B cell (primary cell): Measurements from ENCODE around the gene TMEM176A. TPM values are rescaled to one million over a fixed set of nuclear protein-coding genes. Genes with fewer than 3 reads are reported as not detected.

Experiments
- ATAC-seq: fragments of 200-7000 bp; cut with Tn5 transposase; one replicate; pipeline ENCODE4 v1.10.0; 2021; ENCODE audit warnings: low read depth, mild to moderate bottlenecking, moderate number of reproducible peaks, moderate library complexity
- CTCF ChIA-PET: fragments of 350-600 bp; sonication (Branson Sonifier 250); formaldehyde crosslinking; loops from one replicate; lab custom pipeline; 2021; ENCODE audit warnings: antibody characterized with exemption, inconsistent platforms; lab: Charles Lee
- POLR2A ChIA-PET: fragments of 350-600 bp; sonication (Branson Sonifier 250); formaldehyde crosslinking; loops from one replicate; lab custom pipeline; 2021; ENCODE audit warnings: antibody characterized with exemption; lab: Charles Lee
- DNase-seq: peaks from one replicate; pipeline ENCODE4 v3.0.0; 2013
- H2AFZ ChIP-seq: 2 replicates; pipeline ENCODE4 v1.6.1; 2012; ENCODE audit warnings: mild to moderate bottlenecking, low read depth, low read length; ENCODE audit not compliant: insufficient read depth, poor library complexity, severe bottlenecking
- H3K27ac ChIP-seq, 2 donors: 1 replicate in 1 of 2; 2 replicates in 1 of 2; pipeline ENCODE4 v1.5.1; 2012 to 2013; ENCODE audit warnings: low read length in 2 of 2, mild to moderate bottlenecking in 2 of 2, moderate library complexity in 1 of 2
- H3K27me3 ChIP-seq, 4 experiments: fragments of 200-600 bp in 1 of 4; sonication (generic) in 1 of 4; replicated peaks in 1 of 4; 1 replicate in 2 of 4; 2 replicates in 2 of 4; pipeline versions ENCODE4 v1.6.1 to v1.7.0; 2013 to 2016; ENCODE audit warnings: low read length in 3 of 4, mild to moderate bottlenecking in 2 of 4, mixed read lengths in 1 of 4, moderate library complexity in 1 of 4; ENCODE audit not compliant: insufficient read depth in 4 of 4, control insufficient read depth in 3 of 4; ENCODE audit errors: control extremely low read depth in 1 of 4
- H3K36me3 ChIP-seq, 2 experiments: replicated peaks in 1 of 2; 1 replicate in 1 of 2; 2 replicates in 1 of 2; pipeline versions ENCODE4 v1.6.1 to v1.7.1; 2013; ENCODE audit warnings: low read length in 1 of 2; ENCODE audit not compliant: insufficient read depth in 2 of 2, control insufficient read depth in 1 of 2; ENCODE audit errors: control extremely low read depth in 1 of 2, extremely low read depth in 1 of 2
- H3K4me1 ChIP-seq, 2 donors: fragments of 200-600 bp in 1 of 2; sonication (generic) in 1 of 2; 1 replicate in 1 of 2; 2 replicates in 1 of 2; pipeline versions ENCODE4 v1.5.1 to v1.6.1; 2013 to 2017; ENCODE audit warnings: low read length in 2 of 2; ENCODE audit not compliant: control insufficient read depth in 2 of 2, insufficient read depth in 2 of 2
- H3K4me2 ChIP-seq: replicated peaks from 2 replicates; pipeline ENCODE3; 2012; ENCODE audit warnings: mild to moderate bottlenecking, low read depth, low read length; ENCODE audit not compliant: poor library complexity, severe bottlenecking
- H3K4me3 ChIP-seq, 5 experiments: fragments of 200-600 bp in 1 of 5; sonication (generic) in 1 of 5; 1 replicate in 3 of 5; 2 replicates in 2 of 5; pipeline versions ENCODE4 v1.5.1 to v1.7.0; 2011 to 2016; ENCODE audit warnings: low read length in 4 of 5, mild to moderate bottlenecking in 4 of 5, low read depth in 2 of 5, control low read depth in 1 of 5, moderate library complexity in 1 of 5; ENCODE audit not compliant: insufficient read depth in 1 of 5; ENCODE audit errors: control extremely low read depth in 1 of 5, extremely low read depth in 1 of 5
- H3K79me2 ChIP-seq: fragments of 200-600 bp; sonication (generic); one replicate; pipeline ENCODE4 v1.6.0; 2016; ENCODE audit warnings: low read length; ENCODE audit not compliant: control insufficient read depth, insufficient read depth
- H3K9ac ChIP-seq: fragments of 200-600 bp; sonication (generic); 2 replicates; pipeline ENCODE4 v1.6.1; 2017; ENCODE audit warnings: mild to moderate bottlenecking, low read length, moderate library complexity
- H3K9me3 ChIP-seq, 3 donors: one replicate each; pipeline versions ENCODE4 v1.6.1 to v1.7.1; 2013; ENCODE audit warnings: low read length in 2 of 3; ENCODE audit not compliant: control insufficient read depth in 2 of 3, insufficient read depth in 1 of 3; ENCODE audit errors: control extremely low read depth in 1 of 3
- H4K20me1 ChIP-seq: 2 replicates; pipeline ENCODE4 v1.6.0; 2012; ENCODE audit warnings: mild to moderate bottlenecking, low read length; ENCODE audit not compliant: insufficient read depth, control insufficient read depth, poor library complexity, severe bottlenecking
- H3K27ac Mint-ChIP-seq: one replicate; pipeline ENCODE4 v1.8.0; 2021; ENCODE audit warnings: mixed read lengths
- H3K27me3 Mint-ChIP-seq: one replicate; pipeline ENCODE4 v1.8.0; 2021; ENCODE audit warnings: mixed read lengths
- H3K4me1 Mint-ChIP-seq: one replicate; pipeline ENCODE4 v1.8.0; 2021; ENCODE audit warnings: mixed read lengths
- H3K4me3 Mint-ChIP-seq: one replicate; pipeline ENCODE4 v1.8.0; 2021; ENCODE audit warnings: mixed read lengths
- H3K9me3 Mint-ChIP-seq: one replicate; pipeline ENCODE4 v1.8.0; 2022; ENCODE audit warnings: mixed read lengths; ENCODE audit not compliant: insufficient read depth
- CTCF ChIP-seq: fragments of 200-600 bp; IDR thresholded peaks from one replicate; pipeline ENCODE4 v1.8.0; 2022; ENCODE audit warnings: antibody characterized with exemption, mild to moderate bottlenecking
- EZH2 ChIP-seq: IDR thresholded peaks from 2 replicates; pipeline ENCODE4 v1.6.1; 2012; ENCODE audit warnings: borderline replicate concordance, low read depth, mild to moderate bottlenecking, moderate library complexity, low read length; ENCODE audit not compliant: insufficient read depth, poor library complexity, severe bottlenecking
- WGBS: methylation state at CpG from one replicate; pipeline ENCODE4 v1.1.5; 2013; ENCODE audit warnings: missing lambda C conversion rate; ENCODE audit not compliant: insufficient coverage; 5-methylcytosine and 5-hydroxymethylcytosine counted together
- intact Hi-C: fragments of 100-400 bp; cut with micrococcal nuclease; formaldehyde crosslinking; loops from one replicate; pipeline ENCODE4 v1.10.0; 2022
- polyA plus RNA-seq: library from polyadenylated mRNA; depleted of rRNA; stranded (reverse); fragments of >200 nt; gene quantifications from 2 replicates; pipeline ENCODE4 v1.2.3, GENCODE V29; 2012
- total RNA-seq, 2 donors: library from RNA; stranded (reverse); fragments of 120-200 nt in 1 of 2; gene quantifications; 1 replicate in 1 of 2; 2 replicates in 1 of 2; pipeline versions ENCODE4 v1.2.3 to v1.2.4, GENCODE V29; 2013 to 2022

TMEM176A gene
- total and polyA plus RNA-seq, 2 donors (not counting 1 experiment from before 2014, with no cell fraction given), result 1.1 TPM; not detected in 1

GRCh38 chr7:150799156-150799555 lies 1.4 kb upstream of the TMEM176A start:
- Histone ChIP-seq H3K4me1 (peaks cover 4 to 18% of the 10 kb centered on the region in 2 donors), H3K36me3 (no peaks in the 10 kb centered on the region), H4K20me1 (no peaks in the 10 kb centered on the region), H3K9ac (no peak overlapping the region), H3K9me3 (peaks cover 0 to 14% (median 0%) of the 10 kb centered on the region in 3 donors), H2AFZ (no peak overlapping the region), H3K79me2 (no peaks in the 10 kb centered on the region), H3K4me3 (no peak overlapping the region), H3K27me3 (peaks cover 0 to 48% (median 16%) of the 10 kb centered on the region in 4 experiments), H3K4me2 (no peak overlapping the region), H3K27ac (no peak overlapping the region)
- ATAC-seq (no peak), DNase-seq (no peak)
- POLR2A ChIA-PET, result no interaction called here
- Mint-ChIP-seq H3K4me1 (peaks cover 10% of the 10 kb centered on the region), H3K4me3 (no peak overlapping the region), H3K9me3 (no peaks in the 10 kb centered on the region), H3K27ac (no peak overlapping the region), H3K27me3 (peaks cover 47% of the 10 kb centered on the region)
- 59% methylated on average over 3 of the region's 3 CpGs for WGBS
- intact Hi-C loops, result no loop called here
- CTCF ChIA-PET, result interaction anchor here (1.2 to 1.3 kb wide), 2 partner anchors 10 to 20 kb away, joined by 3 to 4 read pairs; no protein-coding TSS in a partner anchor
- no peak for TF ChIP-seq EZH2

DNA sequence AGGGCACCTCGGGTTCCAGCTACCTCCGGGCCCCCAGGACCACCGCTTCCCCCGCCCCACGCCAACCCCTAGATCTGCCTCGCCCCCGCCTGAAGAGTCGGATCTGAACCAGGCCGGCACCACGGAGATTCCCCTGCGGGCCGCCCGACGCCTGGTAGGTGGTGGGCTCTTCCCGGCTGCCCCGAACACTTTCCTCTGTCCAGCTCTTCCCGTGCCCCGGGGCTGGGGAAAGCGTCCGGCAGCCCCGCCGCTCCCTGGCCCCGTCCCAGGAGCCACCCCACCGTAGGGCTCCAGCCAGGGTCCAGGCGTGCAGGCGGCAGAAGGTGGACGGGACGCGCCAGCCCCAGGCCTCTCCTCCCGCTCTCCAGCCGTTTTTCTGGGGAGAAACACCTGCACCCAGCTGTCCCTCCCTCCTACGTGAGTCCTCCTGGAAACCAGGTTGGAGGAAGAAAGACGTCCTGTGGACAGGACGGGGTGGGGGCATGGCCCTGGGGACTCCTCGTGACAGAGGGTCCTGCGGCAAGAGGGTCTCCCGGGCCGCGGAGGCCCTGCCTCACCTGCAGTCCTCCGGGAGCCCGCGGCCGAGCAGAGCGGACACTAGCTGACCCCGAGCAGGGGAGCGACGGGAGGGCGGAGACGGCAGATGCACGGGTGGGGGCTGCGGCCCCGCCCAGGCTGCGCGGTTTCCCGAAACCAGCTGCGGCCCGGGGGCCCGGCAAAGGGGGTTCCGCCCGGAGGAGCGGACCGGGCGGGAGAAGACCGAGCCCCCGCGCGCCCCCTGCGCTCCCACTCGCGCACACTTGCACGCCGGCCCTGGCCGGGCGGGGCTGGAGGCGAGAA lies 608 bp upstream of the TMEM176A start, which contains the start of gene TMEM176B:
TSS of gene TMEM176B (minus strand) at position 624 of the 840 bp plus-strand sequence. CDS start 3,795 bp downstream, outside the sequence.
- Histone ChIP-seq H3K4me2 (peak within 1 kb of the TSS; percentile 67), H3K27me3 (peaks cover 0 to 56% (median 16%) of the 10 kb centered on the region in 4 experiments), H3K9me3 (peaks cover 0 to 22% (median 0%) of the 10 kb centered on the region in 3 donors), H3K9ac (peak within 1 kb of the TSS; percentile 26), H3K36me3 (no peaks in the 10 kb centered on the region), H2AFZ (peak within 1 kb of the TSS; percentile 38), H3K4me1 (peaks cover 4 to 18% of the 10 kb centered on the region in 2 donors), H3K79me2 (no peaks in the 10 kb centered on the region), H3K27ac (no peak within 1 kb of the TSS), H3K4me3 (peak within 1 kb of the TSS in 3 of 5 experiments; percentile 15 to 27 (median 24)), H4K20me1 (no peaks in the 10 kb centered on the region)
- intact Hi-C loops, result no loop called here
- ChIA-PET POLR2A (no interaction called here), CTCF (interaction anchor here (1.2 to 1.3 kb wide), 2 partner anchors 9 to 21 kb away, joined by 3 to 4 read pairs; no protein-coding TSS in a partner anchor)
- Mint-ChIP-seq H3K4me1 (peaks cover 10% of the 10 kb centered on the region), H3K27me3 (peaks cover 47% of the 10 kb centered on the region), H3K9me3 (no peaks in the 10 kb centered on the region), H3K27ac (no peak within 1 kb of the TSS), H3K4me3 (peak within 1 kb of the TSS; percentile 56)
- TF ChIP-seq EZH2 (no peak), CTCF (no peak)
- WGBS, result 19% methylated on average over 72 of the region's 75 CpGs
- no peak for ATAC-seq
- DNase-seq, result no peak
